GM12878 (cell line): ENCODE data around the gene GRAMD2B. TPM values are rescaled to one million over a fixed set of nuclear protein-coding genes. Genes with fewer than 3 reads are reported as not detected.

ENCODE experiments used
- ATAC-seq: fragments of 200-7000 bp; cut with Tn5 transposase; 3 replicates; pipeline ENCODE4 v1.9.1; 2020; ENCODE audit warnings: mild to moderate bottlenecking, moderate library complexity
- BruUV-seq: library from RNA; stranded (reverse); fragments of 400-500 nt; replicated peaks from 2 replicates; lab custom pipeline; 2021; lab: Mats Ljungman, UMichigan
- CTCF ChIA-PET: fragments of 300-600 bp; sonication (Branson Sonifier 250); formaldehyde crosslinking; extraction: SDS; loops from one replicate; lab custom pipeline; 2021; ENCODE audit warnings: inconsistent platforms; lab: Yijun Ruan, JAX
- POLR2A ChIA-PET: fragments of 350-600 bp; formaldehyde crosslinking; extraction: SDS; loops from one replicate; lab custom pipeline; 2021; ENCODE audit warnings: inconsistent platforms; lab: Charles Lee
- RAD21 ChIA-PET: fragments of 300-600 bp; sonication (Branson Sonifier 250); formaldehyde crosslinking; loops from one replicate; lab custom pipeline; 2023; ENCODE audit warnings: antibody characterized with exemption; ENCODE audit not compliant: unreplicated experiment; lab: Charles Lee
- SMC1A ChIA-PET: fragments of 300-600 bp; sonication (Branson Sonifier 250); formaldehyde crosslinking; loops from one replicate; lab custom pipeline; 2023; ENCODE audit not compliant: unreplicated experiment, uncharacterized antibody; lab: Charles Lee
- DNase-seq: peaks from one replicate; pipeline ENCODE4 v3.0.0-alpha.2; 2011; ENCODE audit warnings: low read depth, low spot score
- FAIRE-seq: peaks from 3 replicates; lab custom pipeline; 2011; peaks lifted over from hg19 to GRCh38; lab: Jason Lieb, UNC
- H2AFZ ChIP-seq: 2 replicates; pipeline ENCODE4 v1.6.0; 2011; ENCODE audit warnings: low read depth, low read length, control low read depth; ENCODE audit not compliant: control insufficient read depth
- H3K27ac ChIP-seq: 2 replicates; pipeline ENCODE4 v1.5.1; 2011; ENCODE audit warnings: control low read depth; ENCODE audit not compliant: control insufficient read depth, insufficient read depth
- H3K27me3 ChIP-seq, 2 experiments: replicated peaks in 1 of 2; 2 replicates each; pipeline versions ENCODE4 v1.6.0 to v1.6.1; 2011; ENCODE audit warnings: low read length in 1 of 2; ENCODE audit not compliant: control insufficient read depth in 2 of 2, insufficient read depth in 2 of 2
- H3K36me3 ChIP-seq, 2 experiments: 2 replicates each; pipeline ENCODE4 v1.5.1; 2011; ENCODE audit warnings: low read length in 1 of 2; ENCODE audit not compliant: control insufficient read depth in 2 of 2, insufficient read depth in 2 of 2
- H3K4me1 ChIP-seq: 2 replicates; pipeline ENCODE4 v1.6.1; 2011; ENCODE audit warnings: mild to moderate bottlenecking, low read length, moderate library complexity, mixed read lengths; ENCODE audit not compliant: control insufficient read depth, insufficient read depth
- H3K4me2 ChIP-seq: 2 replicates; pipeline ENCODE4 v1.6.0; 2011; ENCODE audit warnings: control low read depth; ENCODE audit not compliant: control insufficient read depth, insufficient read depth
- H3K4me3 ChIP-seq: fragments of 200-600 bp; sonication (generic); 2 replicates; pipeline ENCODE4 v1.5.1; 2016
- H3K79me2 ChIP-seq: 2 replicates; pipeline ENCODE4 v1.6.0; 2011; ENCODE audit warnings: low read length; ENCODE audit not compliant: control insufficient read depth, insufficient read depth
- H3K9ac ChIP-seq: 2 replicates; pipeline ENCODE4 v1.8.0; 2011; ENCODE audit warnings: low read length, control low read depth, mixed read lengths; ENCODE audit not compliant: control insufficient read depth, insufficient read depth
- H3K9me3 ChIP-seq: replicated peaks from 3 replicates; pipeline ENCODE4 v1.5.1; 2011; ENCODE audit warnings: mild to moderate bottlenecking, low read length; ENCODE audit not compliant: control insufficient read depth, insufficient read depth
- H4K20me1 ChIP-seq: 2 replicates; pipeline ENCODE4 v1.6.0; 2011; ENCODE audit not compliant: control insufficient read depth, insufficient read depth
- CHD1 ChIP-seq: IDR thresholded peaks from 2 replicates; pipeline ENCODE4 v1.6.1; 2012; ENCODE audit warnings: low read depth, low read length, improper control_type of control experiment
- CREB1 ChIP-seq: IDR thresholded peaks from 2 replicates; pipeline ENCODE4 v1.6.1; 2012; ENCODE audit warnings: low read depth, mild to moderate bottlenecking, inconsistent platforms
- EED ChIP-seq: sonication (generic); IDR thresholded peaks from 2 replicates; pipeline ENCODE4 v1.6.1; 2016; ENCODE audit warnings: antibody characterized with exemption, low read depth
- ELK1 ChIP-seq: IDR thresholded peaks from 2 replicates; pipeline ENCODE4 v1.6.1; 2012; ENCODE audit warnings: low read depth, low read length, improper control_type of control experiment
- GATAD2B ChIP-seq: fragments of 450-650 bp; conservative IDR thresholded peaks from 2 replicates; pipeline ENCODE4 v1.6.1; 2017; ENCODE audit warnings: low read depth, mild to moderate bottlenecking, moderate library complexity
- HCFC1 ChIP-seq: fragments of 150-350 bp; IDR thresholded peaks from 2 replicates; pipeline ENCODE4 v1.6.1; 2014; ENCODE audit warnings: low read length
- KLF5 ChIP-seq: fragments of 450-650 bp; IDR thresholded peaks from 2 replicates; pipeline ENCODE4 v1.6.1; 2014; ENCODE audit warnings: mild to moderate bottlenecking; ENCODE audit not compliant: partially characterized antibody
- LARP7 ChIP-seq: fragments of 450-650 bp; IDR thresholded peaks from 2 replicates; pipeline ENCODE4 v1.6.1; 2017; ENCODE audit warnings: mild to moderate bottlenecking
- MXI1 ChIP-seq: fragments of 150-350 bp; IDR thresholded peaks from 2 replicates; pipeline ENCODE4 v1.6.1; 2011; ENCODE audit warnings: low read depth, mild to moderate bottlenecking, inconsistent platforms, low read length, improper control_type of control experiment
- NFXL1 ChIP-seq: fragments of 450-650 bp; IDR thresholded peaks from 2 replicates; pipeline ENCODE4 v1.6.1; 2017; ENCODE audit warnings: antibody characterized with exemption, mild to moderate bottlenecking, borderline replicate concordance
- NR2C2 ChIP-seq: IDR thresholded peaks from 2 replicates; pipeline ENCODE4 v1.6.1; 2011; ENCODE audit warnings: borderline replicate concordance, low read depth; ENCODE audit not compliant: control insufficient read depth, insufficient read length
- POLR2AphosphoS2 ChIP-seq: IDR thresholded peaks from 2 replicates; pipeline ENCODE4 v1.6.1; 2011; ENCODE audit warnings: low read depth, mild to moderate bottlenecking, low read length, improper control_type of control experiment, moderate library complexity
- SIN3A ChIP-seq: IDR thresholded peaks from 2 replicates; pipeline ENCODE4 v1.6.1; 2012; ENCODE audit warnings: low read depth, low read length, improper control_type of control experiment
- SMC3 ChIP-seq: IDR thresholded peaks from 2 replicates; pipeline ENCODE4 v1.6.1; 2011; ENCODE audit warnings: low read length, improper control_type of control experiment, borderline replicate concordance
- USF1 ChIP-seq: IDR thresholded peaks from 2 replicates; pipeline ENCODE4 v1.6.1; 2011; ENCODE audit warnings: borderline replicate concordance, low read depth, mild to moderate bottlenecking, moderate library complexity, mixed read lengths, low read length; ENCODE audit not compliant: insufficient read depth; ENCODE audit errors: extremely low read length
- ZBTB11 ChIP-seq: fragments of 450-650 bp; formaldehyde crosslinking; IDR thresholded peaks from 2 replicates; pipeline ENCODE4 v1.5.0; 2022; ENCODE audit warnings: mild to moderate bottlenecking, missing genetic modification characterization
- WGBS: methylation state at CpG from one replicate; pipeline ENCODE4 v1.1.6; 2016; ENCODE audit warnings: low lambda C conversion rate; ENCODE audit not compliant: insufficient replicate concordance, insufficient coverage; ENCODE audit errors: missing lambda C conversion rate; 5-methylcytosine and 5-hydroxymethylcytosine counted together
- in situ Hi-C: fragments of 300-500 bp; cut with MboI; formaldehyde crosslinking; loops from 9 replicates; pipeline ENCODE4 v1.14.3; 2018; ENCODE audit warnings: mixed read lengths
- intact Hi-C: fragments of 100-400 bp; cut with micrococcal nuclease; formaldehyde crosslinking; loops from one replicate; pipeline ENCODE4 v1.14.2; 2022; ENCODE audit not compliant: unreplicated experiment
- polyA plus RNA-seq, 11 experiments: library from polyadenylated mRNA; depleted of rRNA in 4 of 11; unstranded in 6 of 11; stranded (reverse) in 5 of 11; fragments of >200 nt; fragmentation: Nextera tagmentation in 4 of 11; fragmentation: Illumina TruSeq in 1 of 11; extraction: Ambion mirVana in 4 of 11; extraction: Trizol in 1 of 11; gene quantifications; 1 replicate in 1 of 11; 2 replicates in 10 of 11; pipeline versions ENCODE4 v1.2.1 to v1.2.3, GENCODE V29; 2011 to 2016; ENCODE audit warnings: inconsistent platforms in 2 of 11, missing spikeins in 2 of 11, low read depth in 1 of 11
- total RNA-seq, 4 experiments: library from RNA; depleted of rRNA in 3 of 4; stranded (reverse); fragments of >200 nt in 3 of 4; fragmentation: Illumina TruSeq in 1 of 4; extraction: Trizol in 1 of 4; gene quantifications; 2 replicates each; pipeline versions ENCODE4 v1.2.1 to v1.2.3, GENCODE V29; 2013 to 2021

The GRAMD2B gene
- total and polyA plus RNA-seq, 10 of the 15 experiments (the other 5 are each of a cell fraction or from before 2014, with no cell fraction given), result 1.9 to 21.5 (median 8.4) TPM

GRCh38 chr5:126464016-126464415, 40.8 kb downstream of the GRAMD2B start:
- no peak overlapping the region for H3K9ac ChIP-seq
- ATAC-seq (no peak; the same call in 2 of the 3 replicates), FAIRE-seq (no peak)
- no peak overlapping the region for H2AFZ ChIP-seq
- no peaks in the 10 kb centered on the region for H3K27me3 ChIP-seq
- in situ Hi-C loops, result no loop called here
- RAD21 ChIA-PET, result no interaction called here
- H4K20me1 ChIP-seq, result no peaks in the 10 kb centered on the region
- no peaks in the 10 kb centered on the region for H3K79me2 ChIP-seq
- peaks cover 19% of the 10 kb centered on the region for H3K4me1 ChIP-seq
- no peaks in the 10 kb centered on the region for H3K36me3 ChIP-seq
- 58% methylated on average over 2 of the region's 2 CpGs for WGBS
- no peak overlapping the region for H3K27ac ChIP-seq
- no TSS peak for BruUV-seq
- intact Hi-C loops, result no loop called here
- CTCF ChIA-PET, result interaction anchor here (1.2 to 1.3 kb wide), 2 partner anchors 36 to 76 kb away, joined by 3 to 4 read pairs; no protein-coding TSS in a partner anchor
- no peaks in the 10 kb centered on the region for H3K9me3 ChIP-seq
- H3K4me2 ChIP-seq, result no peak overlapping the region
- POLR2A ChIA-PET, result no interaction called here
- SMC1A ChIA-PET, result interaction anchor here (0.6 kb wide), 1 partner anchor 109 kb away, joined by 3 read pairs; no protein-coding TSS in a partner anchor
- no peak overlapping the region for H3K4me3 ChIP-seq
- TF ChIP-seq CREB1 (no peak), GATAD2B (no peak), MXI1 (no peak), CHD1 (no peak), HCFC1 (no peak), LARP7 (no peak), SIN3A (no peak), ZBTB11 (CRISPR knock-in tag) (no peak), SMC3 (no peak), POLR2AphosphoS2 (no peak), NFXL1 (no peak), KLF5 (no peak), ELK1 (no peak), NR2C2 (no peak), USF1 (no peak), EED (no peak)
- TF ChIP-seq, all 136 proteins: peak for 0
- DNase-seq, result no peak
